DND-41 (cell line): ENCODE measurements around the gene FLT3LG.
A peak's percentile ranks its signal among the peaks of the same experiment; 100 is the strongest.

Experiments
- ATAC-seq: fragments of 200-7000 bp; cut with Tn5 transposase; 3 replicates; pipeline ENCODE4 v1.9.1; 2021; ENCODE audit warnings: low read depth; ENCODE audit not compliant: insufficient read depth
- DNase-seq: peaks from one replicate; pipeline ENCODE4 v3.0.0-alpha.2; 2020
- H2AFZ ChIP-seq: 2 replicates; pipeline ENCODE4 v1.6.0; 2012; ENCODE audit warnings: low read depth, low read length
- H3K27ac ChIP-seq: 2 replicates; pipeline ENCODE4 v1.5.1; 2012; ENCODE audit warnings: low read length, inconsistent platforms
- H3K27me3 ChIP-seq: fragments of 200-600 bp; sonication (generic); 2 replicates; pipeline ENCODE4 v1.6.0; 2012; ENCODE audit warnings: low read length, mild to moderate bottlenecking, inconsistent platforms; ENCODE audit not compliant: insufficient read depth, poor library complexity
- H3K36me3 ChIP-seq: 2 replicates; pipeline ENCODE4 v1.5.1; 2012; ENCODE audit warnings: low read length, inconsistent platforms; ENCODE audit not compliant: insufficient read depth
- H3K4me1 ChIP-seq: 2 replicates; pipeline ENCODE4 v1.5.1; 2012; ENCODE audit warnings: mild to moderate bottlenecking, low read length; ENCODE audit not compliant: insufficient read depth
- H3K4me2 ChIP-seq: 2 replicates; pipeline ENCODE4 v1.6.0; 2012; ENCODE audit warnings: mild to moderate bottlenecking, moderate library complexity, low read length, inconsistent platforms; ENCODE audit not compliant: insufficient read depth
- H3K4me3 ChIP-seq, 2 experiments: fragments of 200-600 bp in 1 of 2; shearing (Covaris generic) in 1 of 2; 2 replicates each; pipeline ENCODE4 v1.5.1; 2012 to 2016; ENCODE audit warnings: inconsistent platforms in 2 of 2, low read length in 2 of 2, mild to moderate bottlenecking in 2 of 2, low read depth in 1 of 2, moderate library complexity in 1 of 2
- H3K79me2 ChIP-seq: 2 replicates; pipeline ENCODE4 v1.6.0; 2012; ENCODE audit warnings: low read length, inconsistent platforms; ENCODE audit not compliant: insufficient read depth
- H3K9ac ChIP-seq: 2 replicates; pipeline ENCODE4 v1.6.0; 2012; ENCODE audit warnings: low read depth, mild to moderate bottlenecking, inconsistent platforms, low read length, moderate library complexity
- H3K9me3 ChIP-seq: 2 replicates; pipeline ENCODE4 v1.5.1; 2012; ENCODE audit warnings: low read length, moderate library complexity, mild to moderate bottlenecking, inconsistent platforms; ENCODE audit not compliant: insufficient read depth, severe bottlenecking
- H4K20me1 ChIP-seq: 2 replicates; pipeline ENCODE4 v1.6.0; 2012; ENCODE audit warnings: low read length; ENCODE audit not compliant: insufficient read depth
- CTCF ChIP-seq: IDR thresholded peaks from 2 replicates; pipeline ENCODE4 v1.5.1; 2012; ENCODE audit warnings: borderline replicate concordance, low read length, moderate library complexity, mild to moderate bottlenecking; ENCODE audit not compliant: poor library complexity, severe bottlenecking; ENCODE audit errors: extremely low read depth
- EZH2 ChIP-seq: IDR thresholded peaks from 3 replicates; pipeline ENCODE4 v1.6.1; 2012; ENCODE audit warnings: borderline replicate concordance, low read depth, mild to moderate bottlenecking, moderate library complexity, low read length, inconsistent platforms; ENCODE audit not compliant: severe bottlenecking

FLT3LG gene

GRCh38 chr19:49498475-49498874 lies 24.5 kb downstream of the FLT3LG start:
- Histone ChIP-seq H3K4me1 (peaks cover 57% of the 10 kb centered on the region), H3K9ac (0 out of 2 replicates have a peak overlapping the region, but pooled peaks have one; percentile 93), H3K79me2 (peaks cover 36% of the 10 kb centered on the region), H3K36me3 (peaks cover 37% of the 10 kb centered on the region), H3K27ac (no peak overlapping the region), H3K4me3 (no peak overlapping the region), H3K27me3 (no peaks in the 10 kb centered on the region), H3K4me2 (peak overlapping the region; percentile 92), H2AFZ (no peak overlapping the region), H4K20me1 (peaks cover 29% of the 10 kb centered on the region), H3K9me3 (no peaks in the 10 kb centered on the region)
- DNase-seq = no peak
- ATAC-seq = no peak
- no peak for TF ChIP-seq CTCF
- no peak for TF ChIP-seq EZH2

- H3K4me1 ChIP-seq = peaks cover 57% of the 10 kb centered on the region
- H3K27me3 ChIP-seq = no peaks in the 10 kb centered on the region
- ATAC-seq (no peak), DNase-seq (no peak)
- no peak overlapping the region for H3K4me3 ChIP-seq
- H3K27ac ChIP-seq = no peak overlapping the region
- peaks cover 37% of the 10 kb centered on the region for H3K36me3 ChIP-seq
- TF ChIP-seq EZH2 (no peak), CTCF (no peak)
- H3K9ac ChIP-seq = no peak overlapping the region
- H3K9me3 ChIP-seq = no peaks in the 10 kb centered on the region
- peak overlapping the region; percentile 92; the same call in 1 of the 2 replicates for H3K4me2 ChIP-seq
- no peak overlapping the region for H2AFZ ChIP-seq
- H4K20me1 ChIP-seq = peaks cover 29% of the 10 kb centered on the region
- H3K79me2 ChIP-seq = peaks cover 34% of the 10 kb centered on the region
Observed at GRCh38 chr19:49499030-49499670, 25.1 kb downstream of the FLT3LG start.

DNA sequence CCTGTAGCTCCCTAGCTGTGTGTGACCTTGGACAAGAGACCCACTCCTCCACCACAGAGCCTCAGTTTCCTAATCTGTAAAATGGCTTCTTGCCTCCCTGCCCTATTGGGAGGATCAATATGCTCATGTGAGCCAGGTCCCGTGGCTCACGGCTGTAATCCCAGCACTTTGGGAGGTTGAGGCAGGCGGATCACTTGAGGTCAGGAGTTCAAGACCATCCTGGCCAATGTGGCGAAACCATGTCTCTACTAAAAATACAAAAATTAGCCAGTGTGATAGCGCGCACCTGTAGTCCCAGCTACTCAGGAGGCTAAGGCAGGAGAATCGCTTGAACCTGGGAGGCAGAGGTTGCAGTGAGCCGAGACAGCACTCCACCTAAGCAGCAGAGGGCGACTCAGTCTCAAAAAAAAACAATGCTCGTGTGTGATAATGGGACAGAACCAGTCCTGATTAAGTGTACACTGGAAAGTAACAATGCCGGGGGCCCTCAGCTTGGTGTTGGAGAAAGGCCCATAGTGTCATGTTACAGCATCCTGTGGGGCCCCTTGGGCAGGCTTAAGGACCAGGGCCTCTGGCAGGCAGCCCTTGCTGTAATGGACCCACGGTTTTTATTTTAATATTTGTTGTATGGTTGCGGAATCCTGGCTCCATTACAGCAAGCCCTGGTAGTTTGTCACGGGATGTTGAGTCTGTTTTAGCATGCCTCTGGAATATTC lies 29.0 kb downstream of the FLT3LG start:
- DNase-seq (no peak), ATAC-seq (no peak)
- Histone ChIP-seq H3K9ac (no peak overlapping the region), H4K20me1 (peaks cover 23% of the 10 kb centered on the region), H3K4me1 (peaks cover 34% of the 10 kb centered on the region), H3K36me3 (peaks cover 22% of the 10 kb centered on the region), H3K27me3 (no peaks in the 10 kb centered on the region), H3K79me2 (peaks cover 8% of the 10 kb centered on the region), H3K4me2 (no peak overlapping the region), H3K9me3 (no peaks in the 10 kb centered on the region), H2AFZ (no peak overlapping the region), H3K4me3 (no peak overlapping the region), H3K27ac (no peak overlapping the region)
- TF ChIP-seq CTCF (peak; percentile 53), EZH2 (no peak)
